Pulmonary artery endothelial cell (primary cell): ENCODE results near the gene DCBLD2. TPM values are rescaled to one million over a fixed set of nuclear protein-coding genes. Genes with fewer than 3 reads are reported as not detected.

Source experiments
- DNase-seq: peaks from one replicate; pipeline ENCODE4 v3.0.0-alpha.2; 2011; ENCODE audit warnings: low read depth, low spot score
- total RNA-seq: library from RNA; depleted of rRNA; stranded (reverse); fragments of >200 nt; gene quantifications from 2 replicates; pipeline ENCODE4 v1.2.3, GENCODE V29; 2014

Gene DCBLD2
- total RNA-seq, 1 donor from 2014 or later: 71.7 TPM

DNA sequence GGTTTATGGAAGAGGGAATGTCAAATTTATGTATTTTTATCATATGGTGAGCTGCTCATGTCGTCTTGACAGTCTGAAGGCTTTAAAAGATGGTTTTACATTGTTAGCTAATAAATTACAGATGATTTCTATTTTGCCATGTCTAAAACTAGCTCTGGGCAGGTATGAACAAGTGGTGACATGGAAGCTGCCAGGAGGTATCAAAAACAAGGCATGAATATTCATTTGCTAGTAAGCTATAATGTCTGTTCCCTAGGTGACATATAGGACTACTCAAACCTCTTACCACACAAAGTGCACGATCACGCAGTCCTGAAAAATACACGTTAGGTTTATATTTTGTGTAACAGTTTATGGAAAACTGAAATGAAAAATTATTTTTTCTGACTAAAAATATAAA is 103.6 kb downstream of the DCBLD2 start:
- no peak for DNase-seq

DNA sequence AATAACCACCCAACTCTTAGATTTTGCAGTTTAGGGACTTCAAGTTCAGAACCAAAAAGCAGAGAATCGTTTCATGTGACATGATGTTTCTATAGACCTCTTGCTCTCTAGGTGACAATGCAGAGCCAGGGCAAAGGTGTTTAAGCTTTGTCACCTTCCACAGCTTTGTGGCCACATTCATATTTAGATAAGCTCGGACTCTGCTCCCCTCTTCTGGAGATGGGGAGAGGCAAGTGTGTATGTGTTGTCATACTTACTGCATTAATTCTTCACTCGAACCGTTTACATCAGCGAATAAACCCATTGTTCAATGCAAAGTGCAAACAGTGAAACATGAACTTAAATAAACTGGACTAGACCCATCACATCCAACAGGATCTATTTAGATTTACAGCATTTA is 105.2 kb downstream of the DCBLD2 start:
- DNase-seq: no peak

DNA sequence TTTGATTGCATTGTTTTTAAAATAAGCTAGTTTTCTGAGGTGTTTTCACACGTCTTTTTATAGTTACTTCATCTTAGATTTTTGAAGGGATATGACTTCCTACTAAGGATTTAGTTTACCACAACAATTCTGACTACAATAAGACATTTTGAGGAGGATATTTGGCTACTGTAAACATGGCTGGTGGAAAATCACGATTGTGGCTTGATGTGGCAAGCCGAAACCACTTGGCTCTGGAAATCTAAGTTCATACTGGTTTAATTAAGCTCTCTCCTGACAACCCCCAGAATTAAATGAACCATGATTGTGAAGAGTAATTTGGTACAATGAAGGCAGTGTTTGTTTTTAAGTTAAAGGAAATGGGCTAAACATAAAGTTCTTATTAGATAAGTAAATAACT is 107.5 kb downstream of the DCBLD2 start:
- no peak for DNase-seq

DNA sequence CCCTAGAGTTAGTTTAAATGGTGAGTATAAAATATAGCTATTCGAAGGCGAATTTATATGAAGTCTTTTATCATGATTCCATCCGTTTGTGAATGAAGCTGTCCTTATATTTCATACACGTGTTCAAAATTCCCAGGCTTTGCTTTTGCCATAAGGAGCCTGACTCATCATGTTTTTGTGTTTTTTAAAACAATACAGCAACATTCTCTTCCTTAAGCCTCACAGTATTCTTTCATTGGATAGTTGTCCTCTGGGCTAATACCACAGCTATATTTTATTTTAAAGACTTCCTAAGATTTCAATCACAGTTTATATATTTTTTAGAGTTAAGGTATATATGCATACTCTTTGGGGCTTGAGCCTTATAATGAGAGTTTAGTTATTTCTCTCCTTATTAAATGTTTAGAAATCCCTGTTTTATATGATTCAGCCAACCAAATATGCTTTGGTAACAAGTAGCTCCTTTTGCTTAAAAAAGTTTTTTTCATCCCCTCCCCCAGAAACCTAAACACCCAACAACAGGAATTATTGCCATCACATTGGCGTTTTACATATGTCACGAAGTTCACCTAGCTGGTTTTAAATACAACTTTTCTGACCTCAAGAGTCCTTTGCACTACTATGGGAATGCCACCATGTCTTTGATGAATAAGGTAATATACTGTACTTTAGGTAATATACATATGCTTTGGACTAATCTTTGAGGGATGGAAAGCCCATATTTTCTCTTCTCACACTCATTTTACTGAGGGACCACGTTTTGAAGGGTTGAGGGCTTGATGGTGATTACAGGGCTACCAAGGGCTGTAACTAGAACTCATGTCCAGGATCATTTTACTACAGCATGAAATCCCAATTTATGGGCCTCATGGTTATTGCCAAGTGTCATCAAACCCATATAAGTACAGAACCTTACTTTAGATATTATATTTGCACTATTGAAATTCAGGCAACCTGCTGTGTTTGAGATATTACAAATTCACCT is 109.9 kb downstream of the DCBLD2 start:
- no peak for DNase-seq

DNA sequence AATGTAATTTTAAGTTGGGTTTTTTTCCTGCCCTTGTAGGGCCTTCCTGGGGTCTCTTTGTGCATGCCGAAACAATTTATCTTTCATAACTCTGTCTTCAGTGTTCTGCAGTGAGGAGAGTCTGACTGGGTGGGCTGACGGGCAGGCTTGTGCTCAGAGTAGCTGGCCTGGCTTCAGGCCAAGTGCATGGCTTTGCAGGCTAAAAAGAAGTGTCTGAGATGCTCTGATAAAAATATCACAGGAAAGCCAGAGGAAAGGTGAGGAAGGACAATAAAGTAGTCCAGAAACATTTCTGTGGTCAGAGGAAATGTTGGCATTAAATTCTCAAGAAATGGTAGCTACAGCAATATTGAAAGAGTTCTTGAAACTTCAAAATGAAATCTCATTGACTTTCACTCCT is 112.8 kb downstream of the DCBLD2 start:
- DNase-seq: no peak

DNA sequence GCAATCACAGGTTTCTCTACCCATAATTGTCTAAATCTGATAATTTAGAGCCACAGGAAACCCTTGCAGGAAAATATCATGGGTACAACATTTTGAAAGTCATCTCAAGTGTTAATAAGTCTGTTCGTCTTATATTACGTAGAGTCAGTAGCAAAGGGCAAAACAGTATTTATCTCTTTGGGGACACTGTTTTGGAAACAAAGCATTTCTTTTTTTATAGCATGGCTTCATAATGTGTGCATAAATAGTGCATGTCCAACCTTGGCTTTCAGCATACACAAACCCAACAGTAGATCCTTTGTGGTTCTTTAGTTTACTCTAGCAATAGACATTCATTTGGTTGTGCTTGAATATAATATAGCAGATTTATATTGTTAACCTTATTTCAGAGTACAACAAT is 114.3 kb downstream of the DCBLD2 start:
- no peak for DNase-seq

DNA sequence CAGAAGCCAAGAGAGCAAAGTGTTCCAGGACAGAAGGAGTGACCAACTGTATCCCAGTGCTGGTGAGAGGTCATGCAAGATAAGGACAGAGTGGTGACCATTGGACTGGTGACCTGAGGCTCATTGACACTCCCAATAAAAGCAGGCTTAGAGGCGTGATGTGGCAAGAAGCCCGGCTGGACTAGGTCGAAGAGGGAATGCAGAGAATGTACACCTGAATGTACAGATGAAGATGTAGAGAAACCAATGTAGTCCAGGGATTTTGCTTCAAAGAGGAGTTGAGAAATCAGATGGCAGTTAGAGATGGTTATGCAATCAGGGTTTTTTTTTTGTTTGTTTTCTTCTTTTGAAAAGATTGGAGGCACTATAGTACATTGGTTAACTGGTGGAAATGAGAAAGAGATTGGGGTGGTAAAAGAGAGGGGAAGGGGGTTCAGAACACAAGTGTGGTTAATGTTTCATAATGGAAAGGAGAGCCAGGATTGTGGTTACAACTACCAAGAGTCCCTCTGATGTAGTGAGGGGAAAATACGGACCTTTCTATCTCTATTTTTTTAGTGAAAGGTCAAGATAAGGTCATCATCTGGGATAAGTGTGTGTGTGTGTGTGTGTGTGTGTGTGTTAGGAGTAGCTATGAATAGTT is 115.0 kb downstream of the DCBLD2 start:
- no peak for DNase-seq

DNA sequence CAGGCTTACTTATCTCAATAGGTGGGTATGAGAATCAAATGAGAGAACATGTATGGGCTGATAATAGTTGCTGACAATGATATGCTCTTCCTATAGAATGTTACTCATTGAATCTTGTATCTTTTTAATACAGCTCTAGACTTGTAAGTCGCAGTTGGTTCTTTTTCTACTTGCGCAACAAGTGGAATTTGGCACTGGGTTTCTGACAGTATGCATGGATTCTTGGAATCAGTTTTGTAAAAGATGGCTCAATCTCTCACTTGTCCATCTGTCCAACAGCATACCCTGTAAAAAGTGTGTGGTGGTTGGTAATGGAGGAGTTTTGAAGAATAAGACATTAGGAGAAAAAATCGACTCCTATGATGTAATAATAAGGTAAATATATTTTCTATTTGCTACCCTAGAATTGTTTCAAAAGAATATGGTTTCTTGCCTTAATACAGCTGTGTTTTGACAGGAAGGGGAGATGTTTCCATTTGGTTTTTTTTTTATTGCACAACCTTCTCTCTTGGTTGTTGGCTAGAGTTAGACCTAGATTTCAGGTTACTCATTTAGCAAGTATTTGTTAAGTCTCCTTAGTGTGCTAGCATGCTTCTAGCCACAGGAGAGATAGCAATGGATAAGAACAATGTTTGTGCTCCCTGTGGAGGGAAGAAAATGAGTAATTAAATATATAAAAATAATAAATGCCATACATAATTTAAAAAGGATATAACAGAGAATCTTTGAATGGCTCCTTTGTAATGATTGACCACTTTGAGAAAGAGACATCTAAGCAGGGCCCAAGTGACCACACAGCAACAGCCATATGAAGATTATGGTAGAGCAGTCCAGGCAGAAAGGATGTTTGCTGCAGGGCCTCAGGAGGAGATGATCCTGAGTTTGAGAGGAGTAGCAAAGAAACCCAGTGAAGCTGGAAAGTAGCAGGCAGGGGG is 116.6 kb downstream of the DCBLD2 start:
- DNase-seq: no peak

DNA sequence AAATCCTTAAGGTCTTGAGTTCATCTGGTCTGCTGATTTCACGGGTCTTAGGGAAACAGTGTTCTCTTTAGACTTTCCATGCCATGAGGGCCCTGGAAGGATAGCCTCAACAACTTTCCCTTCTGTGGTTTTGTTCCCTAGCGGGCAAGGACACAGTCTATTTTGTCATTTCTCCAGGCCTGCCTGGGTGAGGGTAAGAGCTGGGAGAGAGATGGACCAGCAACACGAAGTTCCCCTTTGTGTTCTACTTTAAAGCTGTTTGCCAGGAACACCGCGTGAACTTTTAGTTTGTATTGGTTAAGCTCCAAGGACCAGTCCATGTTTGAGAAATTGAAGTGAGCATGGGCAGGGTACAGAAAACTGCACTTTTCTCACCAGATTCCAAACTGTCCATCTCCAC is 117.5 kb downstream of the DCBLD2 start:
- DNase-seq: no peak

DNA sequence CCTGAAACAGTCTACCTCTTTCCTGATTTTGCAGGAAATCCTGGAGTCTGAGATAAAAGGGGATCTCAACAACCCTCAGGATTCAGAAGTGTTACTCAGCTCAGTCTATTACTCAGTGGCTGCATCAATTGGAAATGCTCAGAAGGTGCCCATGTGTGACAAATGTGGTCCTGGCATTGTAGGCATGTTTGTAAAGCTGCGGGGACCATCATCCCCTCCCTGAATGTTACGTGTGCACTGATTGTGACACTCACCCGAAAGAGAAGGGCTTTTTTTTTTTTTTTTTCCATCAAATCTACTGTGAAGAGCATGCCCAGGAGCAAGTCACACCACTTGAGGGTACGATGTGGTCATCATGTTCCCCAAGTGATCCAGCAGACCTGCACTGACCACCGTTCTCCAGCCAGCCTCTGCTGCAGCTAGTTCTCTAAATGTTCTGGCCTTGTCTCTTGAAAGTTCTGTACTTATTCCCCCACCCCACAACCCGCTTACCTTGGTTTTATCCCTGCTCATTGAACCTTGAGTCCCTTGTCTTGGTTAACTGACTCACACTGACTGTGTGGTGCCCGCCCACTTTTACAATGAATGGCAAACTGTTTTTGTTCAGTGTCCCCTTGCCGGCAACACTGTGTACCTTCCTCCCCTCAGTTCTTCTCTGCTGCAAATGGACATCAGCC is 118.5 kb downstream of the DCBLD2 start:
- no peak for DNase-seq

DNA sequence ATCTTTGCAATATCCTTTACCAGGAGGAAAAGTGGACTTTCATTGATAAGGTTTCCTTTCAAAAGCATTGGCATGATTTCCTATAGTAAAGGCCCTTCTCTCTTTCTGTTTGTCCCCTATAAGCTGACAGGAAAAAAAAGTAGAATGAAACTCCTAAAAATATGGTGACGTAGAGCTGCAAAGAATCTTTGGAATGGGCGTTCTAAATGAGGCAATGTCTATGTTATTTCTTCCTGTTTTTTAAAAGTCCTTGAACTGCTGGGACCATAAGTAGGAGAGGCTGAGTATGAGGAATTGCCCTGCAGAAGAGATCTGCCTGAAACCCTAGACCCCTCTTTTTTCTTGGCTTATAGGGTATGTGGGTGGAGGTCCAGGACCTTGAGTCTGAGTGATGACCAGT is 121.2 kb downstream of the DCBLD2 start:
- no peak for DNase-seq

DNA sequence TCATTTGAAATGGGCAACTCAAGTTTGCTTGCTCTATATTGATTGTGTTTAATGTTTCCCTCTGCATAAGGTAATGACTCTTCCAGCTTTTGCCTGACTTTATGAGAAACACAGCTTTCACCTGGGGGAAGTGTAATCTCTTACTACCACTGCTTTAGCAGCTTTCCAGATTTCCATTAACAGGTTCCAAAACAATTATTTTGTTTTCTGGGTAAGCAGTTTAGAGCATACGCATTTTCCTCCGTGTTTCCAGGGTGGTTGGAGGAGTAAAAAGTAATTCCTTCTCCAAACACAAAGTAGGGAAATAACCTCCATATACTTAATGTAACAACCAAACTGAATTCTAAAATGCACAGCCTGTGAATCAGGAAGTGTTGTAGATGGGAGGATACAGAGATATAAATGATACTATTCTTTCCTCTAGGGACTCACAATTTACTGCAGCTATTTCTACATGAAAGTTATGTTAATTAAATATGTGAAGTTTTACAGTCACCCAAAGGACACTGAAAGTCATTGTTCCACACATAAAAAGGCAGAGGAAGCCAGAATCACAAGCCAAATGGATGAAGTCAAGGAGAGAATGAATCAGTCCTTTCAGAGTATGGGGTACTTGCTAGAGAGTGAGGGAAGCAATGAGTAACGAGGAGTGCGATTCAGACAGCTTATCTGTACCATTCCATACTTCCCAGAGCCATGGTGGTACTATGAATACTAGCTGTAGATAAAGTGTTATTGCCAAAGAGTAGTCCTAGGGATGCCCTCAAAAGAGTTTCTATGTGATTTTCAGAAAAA is 121.8 kb downstream of the DCBLD2 start:
- DNase-seq: peak; percentile 81

DNA sequence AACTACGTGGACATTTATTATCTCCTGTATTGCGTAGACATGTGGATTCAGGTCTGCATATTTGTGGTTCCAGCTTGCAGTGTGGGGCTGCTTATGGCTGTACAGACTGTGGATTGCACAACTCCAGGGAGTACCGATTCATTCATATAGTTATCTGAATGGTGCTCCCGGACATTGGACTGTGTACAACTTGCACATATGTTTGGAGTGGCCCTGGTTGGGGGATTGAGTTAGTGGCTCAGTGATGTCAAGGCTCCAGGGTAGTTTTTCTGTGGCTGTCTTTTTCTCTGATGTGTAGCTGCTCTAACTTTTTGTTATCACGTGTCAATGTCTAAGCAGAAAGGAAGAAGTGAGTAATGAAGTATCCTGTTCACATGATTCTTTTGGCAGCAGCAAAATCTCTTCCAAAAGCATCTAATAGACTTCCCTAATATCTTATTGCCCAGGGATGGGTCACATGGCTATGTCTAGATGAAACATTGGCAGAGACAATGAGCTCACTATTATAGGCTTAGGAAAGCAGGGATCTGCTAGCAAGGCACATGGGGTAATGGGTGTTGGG is 122.6 kb downstream of the DCBLD2 start:
- peak; percentile 96 for DNase-seq

DNA sequence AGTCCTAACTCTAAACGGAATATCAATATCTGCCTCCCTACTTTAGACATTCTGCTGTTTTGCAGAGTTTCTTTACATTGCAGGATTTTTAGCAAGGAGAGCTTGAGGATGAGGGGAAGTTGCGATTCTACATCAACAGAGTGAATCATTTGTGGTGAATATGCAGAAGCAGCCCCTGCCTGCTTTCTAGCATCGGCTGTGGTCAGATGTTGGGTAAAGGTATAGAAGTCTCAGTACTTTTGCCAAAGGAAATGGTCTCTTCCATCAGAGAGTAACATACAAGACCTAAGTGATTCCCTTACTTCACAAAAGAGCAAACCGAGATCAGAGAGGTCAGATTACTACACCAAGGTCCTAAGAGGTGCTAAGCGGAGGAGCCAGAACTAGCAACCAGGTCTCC is 123.1 kb downstream of the DCBLD2 start:
- no peak for DNase-seq

DNA sequence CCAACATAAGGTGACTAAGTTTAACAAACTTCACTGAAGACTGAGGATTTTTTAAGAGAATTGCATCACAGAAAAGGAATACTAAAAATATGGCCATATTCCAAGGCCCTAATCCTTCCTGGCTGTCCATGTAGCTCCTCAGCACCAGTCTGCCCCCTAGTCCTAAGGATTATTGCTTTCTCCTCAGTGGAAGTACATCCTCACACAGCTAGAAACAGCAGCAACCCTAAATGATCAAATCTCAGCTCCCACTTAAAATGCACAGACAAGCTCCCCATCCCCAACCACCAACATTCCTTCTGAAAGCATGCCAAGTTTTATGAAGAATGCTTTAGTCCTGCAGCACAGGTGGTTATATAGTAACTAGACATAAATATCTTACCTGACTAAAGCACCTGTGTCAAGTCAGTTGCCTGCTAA is 123.7 kb downstream of the DCBLD2 start:
- DNase-seq: no peak

DNA sequence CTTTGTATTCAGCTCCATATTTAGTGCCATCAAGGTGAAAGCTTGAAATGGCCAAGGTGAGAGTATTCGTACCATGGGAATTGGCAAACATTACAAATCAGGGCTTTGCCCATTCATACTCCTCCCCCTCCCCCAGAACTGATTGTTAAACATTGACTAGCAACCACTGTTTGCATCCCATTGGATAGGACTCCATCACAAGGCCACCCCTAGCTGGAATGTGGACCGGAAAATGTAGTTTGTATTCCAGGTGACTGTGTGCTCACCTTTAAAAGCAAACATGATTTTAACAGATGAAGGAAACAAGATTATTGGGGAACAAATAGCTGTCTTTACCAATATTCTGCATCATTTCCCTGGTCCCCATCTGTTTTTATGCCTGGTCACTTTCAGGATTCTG is 124.2 kb downstream of the DCBLD2 start:
- DNase-seq: no peak

DNA sequence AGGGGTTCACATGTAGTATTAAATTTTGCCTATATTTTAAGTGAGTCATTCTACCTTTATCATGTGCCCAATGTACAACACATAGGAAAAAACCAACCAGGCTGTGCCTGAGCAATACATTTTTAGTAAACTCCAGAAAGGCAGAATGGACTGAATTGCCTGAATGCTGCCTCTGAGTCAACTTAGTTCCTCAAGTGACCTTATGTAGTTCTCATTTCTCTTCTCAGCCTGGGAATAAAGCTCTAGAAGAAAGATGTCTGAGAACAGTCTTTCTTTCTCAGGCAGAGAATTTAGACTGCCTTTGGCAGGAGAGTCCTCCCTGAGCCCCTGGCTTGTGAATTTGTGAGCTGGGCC is 125.4 kb downstream of the DCBLD2 start:
- no peak for DNase-seq

DNA sequence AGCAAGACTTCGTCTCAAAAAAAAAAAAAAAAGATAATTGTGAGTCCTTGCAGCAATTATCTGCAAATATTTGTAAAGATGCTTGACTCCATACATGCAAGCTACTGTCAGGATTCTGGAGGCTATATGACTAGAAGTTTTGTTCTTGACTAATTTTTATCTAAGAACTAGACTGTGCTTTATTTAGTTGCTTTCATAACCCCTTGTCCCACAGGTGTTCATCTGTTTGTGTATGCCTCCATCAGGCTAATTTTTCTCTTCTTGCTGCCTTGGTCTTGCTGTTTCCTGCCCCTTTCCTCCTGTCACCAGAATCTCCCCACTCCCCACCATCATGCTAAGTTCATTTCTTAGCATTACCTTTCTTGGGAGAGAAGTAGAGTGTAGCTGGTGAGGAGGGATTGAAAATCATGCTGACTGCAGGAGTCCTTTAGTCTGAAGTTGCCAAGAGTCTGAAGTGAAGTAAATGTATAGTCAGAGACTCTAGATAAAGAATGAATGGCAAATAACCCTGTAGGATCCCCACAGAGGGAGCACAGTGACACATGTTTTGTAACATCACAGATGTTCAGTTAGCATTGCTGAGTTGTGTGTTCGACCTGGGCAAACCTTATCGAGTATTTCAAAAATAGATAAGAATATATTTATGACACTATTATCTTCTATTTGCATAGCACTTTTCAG is 125.9 kb downstream of the DCBLD2 start:
- DNase-seq: no peak

DNA sequence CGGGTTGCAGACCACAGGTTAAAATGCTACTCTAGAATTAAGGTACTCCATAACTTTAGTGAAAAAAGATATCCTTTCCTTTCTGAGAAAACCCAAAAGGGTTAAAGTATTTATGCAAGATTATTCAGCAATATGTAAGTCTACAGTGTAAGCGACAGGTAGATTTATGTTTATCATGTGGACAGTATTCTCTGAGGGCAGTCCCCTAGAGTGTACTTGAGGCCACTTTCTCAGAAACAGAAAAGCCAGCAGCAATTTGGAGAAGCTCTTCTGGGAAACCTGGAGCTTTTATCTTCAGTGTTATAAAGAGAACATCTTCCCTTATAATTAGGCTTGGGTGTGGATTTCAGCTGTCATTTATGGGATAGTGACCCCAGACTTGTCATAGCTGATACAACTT is 129.5 kb downstream of the DCBLD2 start:
- DNase-seq: no peak
